Spleen (tissue), 7 donors: ENCODE results near the gene MYO18A.

Source experiments
- CTCF ChIP-seq, 11 experiments: fragments of 200-600 bp in 7 of 11; fragments of 450-650 bp in 4 of 11; sonication (generic) in 4 of 11; IDR thresholded peaks in 8 of 11; conservative IDR thresholded peaks in 3 of 11; 1 replicate in 7 of 11; 2 replicates in 4 of 11; pipeline versions ENCODE4 v1.4.0 to v1.8.0; 2016 to 2021; ENCODE audit warnings: antibody characterized with exemption in 11 of 11, inconsistent platforms in 4 of 11, mild to moderate bottlenecking in 1 of 11
- POLR2A ChIP-seq, 3 donors: fragments of 450-650 bp; IDR thresholded peaks; one replicate each; pipeline ENCODE4 v1.5.1; 2017; ENCODE audit warnings: antibody characterized with exemption in 3 of 3, mild to moderate bottlenecking in 1 of 3
- POLR2AphosphoS5 ChIP-seq, 3 donors: sonication (generic); formaldehyde crosslinking; IDR thresholded peaks; one replicate each; pipeline ENCODE4 v1.5.1; 2017; ENCODE audit warnings: antibody characterized with exemption in 3 of 3
- donor health status: DM: no; HTN: no; CAD: no; lungs with moderate emphysema.
- donor health status: DM: no; HTN: no; CAD: no.
- donor health status: DM: no; HTN: no; CAD: no.

GRCh38 chr17:29038085-29038795 is 142.0 kb downstream of the MYO18A start:
- TF ChIP-seq CTCF (IDR thresholded peaks at IDR 0.05 in 8 of 11, conservative IDR thresholded peaks at IDR 0.05 in 3 of 11) (no peak), POLR2AphosphoS5 (IDR thresholded peaks at IDR 0.05) (no peak), POLR2A (IDR thresholded peaks at IDR 0.05) (no peak)
